Fibroblast of villous mesenchyme (primary cell): ENCODE measurements around the gene BID. TPM values are rescaled to one million over a fixed set of nuclear protein-coding genes. Genes with fewer than 3 reads are reported as not detected.

Source experiments
- DNase-seq: peaks from one replicate; pipeline ENCODE4 v3.0.0-alpha.2; 2010; ENCODE audit warnings: low read depth
- H3K4me3 ChIP-seq: 2 replicates; pipeline ENCODE4 v1.5.1; 2011; ENCODE audit warnings: low read depth, mild to moderate bottlenecking, low read length
- CTCF ChIP-seq: IDR thresholded peaks from 2 replicates; pipeline ENCODE4 v1.5.1; 2012; ENCODE audit warnings: low read depth, mild to moderate bottlenecking, low read length; ENCODE audit not compliant: insufficient read depth
- total RNA-seq: library from RNA; depleted of rRNA; stranded (reverse); fragments of >200 nt; gene quantifications from 2 replicates; pipeline ENCODE4 v1.2.3, GENCODE V29; 2012

Gene BID
- total RNA-seq, 1 donor = 19.4 TPM

- peak overlapping the region; percentile 66 for H3K4me3 ChIP-seq
- no peak for TF ChIP-seq CTCF
- no peak for DNase-seq
These were observed 563 bp downstream of the BID start for GRCh38 chr22:17773606-17774205.

GRCh38 chr22:17772958-17773605 lies 1.2 kb downstream of the BID start:
- DNase-seq = no peak
- peak overlapping the region; percentile 66 for H3K4me3 ChIP-seq
- TF ChIP-seq CTCF = no peak

GRCh38 chr22:17772249-17772957 lies 1.9 kb downstream of the BID start:
- DNase-seq = no peak
- H3K4me3 ChIP-seq = no peak overlapping the region
- TF ChIP-seq CTCF = no peak

GRCh38 chr22:17770180-17771077 lies 3.8 kb downstream of the BID start:
- no peak for DNase-seq
- H3K4me3 ChIP-seq = no peak overlapping the region
- TF ChIP-seq CTCF = no peak

GRCh38 chr22:17769716-17770082 lies 4.6 kb downstream of the BID start:
- DNase-seq = no peak
- H3K4me3 ChIP-seq = no peak overlapping the region
- TF ChIP-seq CTCF = no peak

GRCh38 chr22:17769013-17769715 lies 5.1 kb downstream of the BID start:
- no peak overlapping the region for H3K4me3 ChIP-seq
- TF ChIP-seq CTCF = no peak
- DNase-seq = no peak
